Sigmoid colon (tissue), 7 donors: ENCODE data around the gene NOL4L. TPM values are rescaled to one million over a fixed set of nuclear protein-coding genes. Genes with fewer than 3 reads are reported as not detected.

Experiments used
- DNase-seq: peaks from one replicate; pipeline ENCODE4 v3.0.0-alpha.2; 2019
- H3K27ac ChIP-seq, 4 donors: fragments of 200-600 bp; sonication (generic); one replicate each; pipeline ENCODE4 v1.5.1; 2016 to 2019; ENCODE audit warnings: mild to moderate bottlenecking in 1 of 4
- H3K27me3 ChIP-seq, 3 donors: fragments of 200-600 bp; sonication (generic); one replicate each; pipeline ENCODE4 v1.5.1; 2019; ENCODE audit warnings: mild to moderate bottlenecking in 1 of 3
- H3K36me3 ChIP-seq, 4 donors: fragments of 200-600 bp; sonication (generic); one replicate each; pipeline ENCODE4 v1.5.1; 2016 to 2019
- H3K4me1 ChIP-seq, 4 donors: fragments of 200-600 bp; sonication (generic); one replicate each; pipeline ENCODE4 v1.5.1; 2017 to 2019
- H3K4me3 ChIP-seq, 4 donors: fragments of 200-600 bp; sonication (generic); one replicate each; pipeline ENCODE4 v1.5.1; 2017 to 2019; ENCODE audit warnings: mild to moderate bottlenecking in 2 of 4, moderate library complexity in 1 of 4
- H3K9me3 ChIP-seq, 4 donors: fragments of 200-600 bp in 3 of 4; sonication (generic) in 3 of 4; one replicate each; pipeline versions ENCODE4 v1.5.1 to v1.6.1; 2013 to 2019
- CTCF ChIP-seq, 4 experiments: fragments of 450-650 bp in 3 of 4; fragments of 200-600 bp in 1 of 4; IDR thresholded peaks; one replicate each; pipeline ENCODE4 v1.5.1; 2016 to 2019; ENCODE audit warnings: antibody characterized with exemption in 4 of 4, mild to moderate bottlenecking in 3 of 4, moderate library complexity in 2 of 4
- EP300 ChIP-seq, 4 donors: sonication (generic); formaldehyde crosslinking; IDR thresholded peaks; one replicate each; pipeline ENCODE4 v1.6.1; 2017; ENCODE audit warnings: antibody characterized with exemption in 4 of 4
- POLR2A ChIP-seq, 2 donors: fragments of 450-650 bp; IDR thresholded peaks; one replicate each; pipeline ENCODE4 v1.6.1; 2016; ENCODE audit warnings: antibody characterized with exemption in 2 of 2, mild to moderate bottlenecking in 2 of 2, moderate library complexity in 2 of 2
- POLR2AphosphoS5 ChIP-seq, 4 donors: sonication (generic); formaldehyde crosslinking; IDR thresholded peaks; one replicate each; pipeline ENCODE4 v1.6.1; 2017; ENCODE audit warnings: antibody characterized with exemption in 4 of 4
- WGBS, 2 donors: extraction: QIAGEN DNeasy Blood & Tissue Kit; methylation state at CpG; one replicate each; pipeline ENCODE4 v1.1.7; 2013; 5-methylcytosine and 5-hydroxymethylcytosine counted together
- intact Hi-C: fragments of 100-400 bp; cut with DNase I; formaldehyde crosslinking; loops from one replicate; pipeline ENCODE4 v1.15.1; 2023
- polyA plus RNA-seq, 3 donors: library from polyadenylated mRNA; stranded (reverse); fragments of 200-250 nt; gene quantifications; one replicate each; pipeline ENCODE4 v1.2.3, GENCODE V29; 2013
- total RNA-seq, 4 donors: library from RNA; depleted of rRNA; stranded (reverse); fragments of >200 nt; gene quantifications; one replicate each; pipeline ENCODE4 v1.1.0, GENCODE V29; 2016
- donor health status: healthy with polysubstance abuse.
- donor health status: Bipolar disorder and iron deficiency.
- donor health status: healthy.

NOL4L gene
- total and polyA plus RNA-seq, 7 donors: 9.2 to 34.7 (median 16.8) TPM

GRCh38 chr20:32603046-32603726 lies 18.1 kb upstream of the NOL4L start:
- no peak overlapping the region for H3K4me3 ChIP-seq
- WGBS, 2 donors: 79 to 82% methylated on average over 18 of the region's 18 CpGs
- H3K9me3 ChIP-seq: no peaks in the 10 kb centered on the region
- no peak for DNase-seq
- H3K4me1 ChIP-seq: no peaks in the 10 kb centered on the region
- no peak for TF ChIP-seq POLR2A (IDR thresholded peaks at IDR 0.05)
- TF ChIP-seq CTCF (IDR thresholded peaks at IDR 0.05): no peak
- TF ChIP-seq POLR2AphosphoS5 (IDR thresholded peaks at IDR 0.05): no peak
- no peak for TF ChIP-seq EP300 (IDR thresholded peaks at IDR 0.05)
- H3K36me3 ChIP-seq: no peaks in the 10 kb centered on the region
- intact Hi-C loops: no loop called here
- no peak overlapping the region for H3K27ac ChIP-seq
- peaks cover 0 to 13% (median 0%) of the 10 kb centered on the region in 3 donors for H3K27me3 ChIP-seq

- Histone ChIP-seq H3K4me1 (no peaks in the 10 kb centered on the region), H3K4me3 (no peak overlapping the region), H3K27me3 (peaks cover 0 to 13% (median 0%) of the 10 kb centered on the region in 3 donors), H3K27ac (no peak overlapping the region), H3K36me3 (no peaks in the 10 kb centered on the region), H3K9me3 (no peaks in the 10 kb centered on the region)
- 89 to 90% methylated on average over 11 of the region's 11 CpGs for WGBS, 2 donors
- TF ChIP-seq EP300 (IDR thresholded peaks at IDR 0.05): no peak
- TF ChIP-seq POLR2AphosphoS5 (IDR thresholded peaks at IDR 0.05): no peak
- no peak for TF ChIP-seq CTCF (IDR thresholded peaks at IDR 0.05)
- no peak for TF ChIP-seq POLR2A (IDR thresholded peaks at IDR 0.05)
- intact Hi-C loops: no loop called here
- no peak for DNase-seq
Measured at GRCh38 chr20:32602273-32602672, 17.1 kb upstream of the NOL4L start.

GRCh38 chr20:32600681-32601237 lies 15.6 kb upstream of the NOL4L start:
- Histone ChIP-seq H3K9me3 (no peaks in the 10 kb centered on the region), H3K4me3 (no peak overlapping the region), H3K27me3 (peaks cover 0 to 8% (median 0%) of the 10 kb centered on the region in 3 donors), H3K36me3 (no peaks in the 10 kb centered on the region), H3K4me1 (no peaks in the 10 kb centered on the region), H3K27ac (no peak overlapping the region)
- 75 to 87% methylated on average over 7 of the region's 7 CpGs for WGBS, 2 donors
- DNase-seq: no peak
- TF ChIP-seq CTCF (IDR thresholded peaks at IDR 0.05): no peak
- TF ChIP-seq POLR2AphosphoS5 (IDR thresholded peaks at IDR 0.05): no peak
- TF ChIP-seq POLR2A (IDR thresholded peaks at IDR 0.05): no peak
- no peak for TF ChIP-seq EP300 (IDR thresholded peaks at IDR 0.05)
- intact Hi-C loops: no loop called here

GRCh38 chr20:32599783-32600340 lies 14.7 kb upstream of the NOL4L start:
- no peak for TF ChIP-seq EP300 (IDR thresholded peaks at IDR 0.05)
- TF ChIP-seq CTCF (IDR thresholded peaks at IDR 0.05): no peak
- TF ChIP-seq POLR2AphosphoS5 (IDR thresholded peaks at IDR 0.05): no peak
- TF ChIP-seq POLR2A (IDR thresholded peaks at IDR 0.05): no peak
- H3K9me3 ChIP-seq: no peaks in the 10 kb centered on the region
- H3K27me3 ChIP-seq: peaks cover 0 to 8% (median 0%) of the 10 kb centered on the region in 3 donors
- H3K27ac ChIP-seq: no peak overlapping the region
- intact Hi-C loops: no loop called here
- 73 to 91% methylated on average over 6 of the region's 6 CpGs for WGBS, 2 donors
- DNase-seq: no peak
- no peak overlapping the region for H3K4me3 ChIP-seq
- no peaks in the 10 kb centered on the region for H3K4me1 ChIP-seq
- H3K36me3 ChIP-seq: no peaks in the 10 kb centered on the region
